Measurements from ENCODE around the gene CCDC24. TPM values are rescaled to one million over a fixed set of nuclear protein-coding genes. Genes with fewer than 3 reads are reported as not detected.

Gene CCDC24
- total RNA-seq, 2 donors from 2014 or later = 4.5 to 24.0 TPM

GRCh38 chr1:43983253-43983899, 8.0 kb upstream of the CCDC24 start:
- Histone ChIP-seq H3K4me1 (ENCODE audit: control insufficient read depth in 1 of 2, low read depth in 2 of 2) (peaks cover 9 to 16% of the 10 kb centered on the region in 2 donors), H3K9me3 (no peaks in the 10 kb centered on the region), H3K36me3 (no peaks in the 10 kb centered on the region), H3K27ac (no peak overlapping the region), H3K27me3 (replicated peaks; ENCODE audit: insufficient read depth) (no peaks in the 10 kb centered on the region), H3K4me3 (no peak overlapping the region)
- TF ChIP-seq CTCF (IDR thresholded peaks at IDR 0.05) = no peak
- DNase-seq (ENCODE audit: low spot score) = no peak
- no peak for ATAC-seq (ENCODE audit: insufficient number of reproducible peaks, low FRiP score, low read depth)

- TF ChIP-seq CTCF (IDR thresholded peaks at IDR 0.05) = no peak
- ATAC-seq (ENCODE audit: insufficient number of reproducible peaks, low FRiP score, low read depth) = no peak
- no peak for DNase-seq (ENCODE audit: low spot score)
- H3K4me3 ChIP-seq = no peak overlapping the region
- H3K27me3 ChIP-seq (replicated peaks; ENCODE audit: insufficient read depth) = no peaks in the 10 kb centered on the region
- peaks cover 3 to 8% of the 10 kb centered on the region in 2 donors for H3K4me1 ChIP-seq (ENCODE audit: control insufficient read depth in 1 of 2, low read depth in 2 of 2)
- H3K36me3 ChIP-seq = no peaks in the 10 kb centered on the region
- no peaks in the 10 kb centered on the region for H3K9me3 ChIP-seq
- H3K27ac ChIP-seq = no peak overlapping the region
These were observed 6.5 kb upstream of the CCDC24 start for GRCh38 chr1:43984855-43985254.

GRCh38 chr1:43985984-43986595, 5.3 kb upstream of the CCDC24 start:
- H3K4me1 ChIP-seq (ENCODE audit: control insufficient read depth in 1 of 2, low read depth in 2 of 2) = peaks cover 5 to 8% of the 10 kb centered on the region in 2 donors
- no peaks in the 10 kb centered on the region for H3K36me3 ChIP-seq
- H3K27me3 ChIP-seq (replicated peaks; ENCODE audit: insufficient read depth) = no peaks in the 10 kb centered on the region
- ATAC-seq (ENCODE audit: insufficient number of reproducible peaks, low FRiP score, low read depth) (no peak), DNase-seq (ENCODE audit: low spot score) (no peak)
- H3K27ac ChIP-seq = no peak overlapping the region
- no peak for TF ChIP-seq CTCF (IDR thresholded peaks at IDR 0.05)
- no peaks in the 10 kb centered on the region for H3K9me3 ChIP-seq
- H3K4me3 ChIP-seq = no peak overlapping the region

- H3K27ac ChIP-seq = no peak overlapping the region
- H3K27me3 ChIP-seq (replicated peaks; ENCODE audit: insufficient read depth) = no peaks in the 10 kb centered on the region
- H3K36me3 ChIP-seq = no peaks in the 10 kb centered on the region
- peaks cover 5 to 9% of the 10 kb centered on the region in 2 donors for H3K4me1 ChIP-seq (ENCODE audit: control insufficient read depth in 1 of 2, low read depth in 2 of 2)
- DNase-seq (ENCODE audit: low spot score) (no peak), ATAC-seq (ENCODE audit: insufficient number of reproducible peaks, low FRiP score, low read depth) (no peak)
- H3K9me3 ChIP-seq = no peaks in the 10 kb centered on the region
- no peak overlapping the region for H3K4me3 ChIP-seq
- no peak for TF ChIP-seq CTCF (IDR thresholded peaks at IDR 0.05)
These were observed 4.7 kb upstream of the CCDC24 start for GRCh38 chr1:43986712-43987111.

- no peak for TF ChIP-seq CTCF (IDR thresholded peaks at IDR 0.05)
- DNase-seq (ENCODE audit: low spot score) = no peak
These were observed 4.1 kb upstream of the CCDC24 start for GRCh38 chr1:43987159-43987902.

More at GRCh38 chr1:43987159-43987902, 4.1 kb upstream of the CCDC24 start:
- Histone ChIP-seq H3K27me3 (replicated peaks; ENCODE audit: insufficient read depth) (no peaks in the 10 kb centered on the region), H3K9me3 (no peaks in the 10 kb centered on the region), H3K4me1 (ENCODE audit: control insufficient read depth in 1 of 2, low read depth in 2 of 2) (peaks cover 8 to 15% of the 10 kb centered on the region in 2 donors), H3K4me3 (no peak overlapping the region), H3K36me3 (no peaks in the 10 kb centered on the region), H3K27ac (no peak overlapping the region)
- no peak for ATAC-seq (ENCODE audit: insufficient number of reproducible peaks, low FRiP score, low read depth)

Data from thoracic aorta (tissue), 2 donors.